Keratinocyte (primary cell): ENCODE results near the gene OCIAD2. TPM values are rescaled to one million over a fixed set of nuclear protein-coding genes. Genes with fewer than 3 reads are reported as not detected.
A peak's percentile ranks its signal among the peaks of the same experiment; 100 is the strongest.

Source experiments
- DNase-seq: peaks from one replicate; pipeline ENCODE4 v3.0.0-alpha.2; 2011; ENCODE audit warnings: low read depth, missing footprints, low spot score
- FAIRE-seq: peaks from 2 replicates; lab custom pipeline; 2011; peaks lifted over from hg19 to GRCh38; lab: Jason Lieb, UNC
- H2AFZ ChIP-seq: 2 replicates; pipeline ENCODE4 v1.6.0; 2012; ENCODE audit warnings: low read length, control low read depth, inconsistent platforms; ENCODE audit not compliant: control insufficient read depth
- H3K27ac ChIP-seq: 2 replicates; pipeline ENCODE4 v1.5.1; 2011; ENCODE audit warnings: low read length; ENCODE audit not compliant: control insufficient read depth, insufficient read depth
- H3K27me3 ChIP-seq: 3 replicates; pipeline ENCODE4 v1.6.0; 2011; ENCODE audit warnings: low read length; ENCODE audit not compliant: control insufficient read depth, insufficient read depth; ENCODE audit errors: extremely low read depth
- H3K36me3 ChIP-seq, 2 experiments: 2 replicates in 1 of 2; 3 replicates in 1 of 2; pipeline ENCODE4 v1.5.1; 2011; ENCODE audit warnings: low read length in 2 of 2, mild to moderate bottlenecking in 1 of 2; ENCODE audit not compliant: control insufficient read depth in 2 of 2, insufficient read depth in 2 of 2; ENCODE audit errors: extremely low read depth in 1 of 2
- H3K4me1 ChIP-seq: 3 replicates; pipeline ENCODE4 v1.5.1; 2011; ENCODE audit warnings: low read length; ENCODE audit not compliant: control insufficient read depth, insufficient read depth; ENCODE audit errors: extremely low read depth
- H3K4me2 ChIP-seq: 3 replicates; pipeline ENCODE4 v1.6.0; 2011; ENCODE audit warnings: low read depth, low read length; ENCODE audit not compliant: control insufficient read depth, insufficient read depth; ENCODE audit errors: extremely low read depth
- H3K4me3 ChIP-seq, 3 experiments: fragments of 200-600 bp in 1 of 3; sonication (generic) in 1 of 3; 2 replicates in 2 of 3; 3 replicates in 1 of 3; pipeline ENCODE4 v1.5.1; 2011 to 2016; ENCODE audit warnings: low read length in 3 of 3, mild to moderate bottlenecking in 3 of 3, control low read depth in 2 of 3, inconsistent platforms in 1 of 3, low read depth in 1 of 3, mixed read lengths in 1 of 3, mixed run types in 1 of 3, moderate library complexity in 1 of 3; ENCODE audit not compliant: control insufficient read depth in 2 of 3, insufficient read depth in 2 of 3; ENCODE audit errors: extremely low read depth in 1 of 3
- H3K79me2 ChIP-seq: 2 replicates; pipeline ENCODE4 v1.6.0; 2012; ENCODE audit warnings: low read length; ENCODE audit not compliant: control insufficient read depth, insufficient read depth
- H3K9ac ChIP-seq: 3 replicates; pipeline ENCODE4 v1.6.0; 2011; ENCODE audit warnings: low read length; ENCODE audit not compliant: control insufficient read depth, insufficient read depth; ENCODE audit errors: extremely low read depth
- H3K9me1 ChIP-seq: 3 replicates; pipeline ENCODE4 v1.6.0; 2011; ENCODE audit warnings: low read length; ENCODE audit not compliant: control insufficient read depth, insufficient read depth; ENCODE audit errors: extremely low read depth
- H3K9me3 ChIP-seq: 2 replicates; pipeline ENCODE4 v1.5.1; 2012; ENCODE audit warnings: low read depth, low read length; ENCODE audit not compliant: control insufficient read depth
- H4K20me1 ChIP-seq: 3 replicates; pipeline ENCODE4 v1.6.0; 2011; ENCODE audit warnings: low read length; ENCODE audit not compliant: control insufficient read depth, insufficient read depth; ENCODE audit errors: extremely low read depth
- CTCF ChIP-seq, 3 experiments: IDR thresholded peaks in 1 of 3; conservative IDR thresholded peaks in 1 of 3; optimal IDR thresholded peaks in 1 of 3; 2 replicates in 2 of 3; 3 replicates in 1 of 3; pipeline versions ENCODE3 to v1.5.1; 2011; ENCODE audit warnings: low read length in 3 of 3, mild to moderate bottlenecking in 3 of 3, moderate library complexity in 2 of 3, control low read depth in 1 of 3, inconsistent platforms in 1 of 3; ENCODE audit not compliant: insufficient read depth in 2 of 3; ENCODE audit errors: extremely low read depth in 1 of 3
- EZH2 ChIP-seq: IDR thresholded peaks from one replicate; pipeline ENCODE4 v1.6.1; 2012; ENCODE audit warnings: inconsistent platforms, mild to moderate bottlenecking, low read length, moderate library complexity
- dilution Hi-C: fragments of 300-500 bp; cut with MboI; formaldehyde crosslinking; loops from one replicate; pipeline ENCODE4 v1.7.0; 2020; ENCODE audit warnings: low sequenced_read_pairs; ENCODE audit not compliant: extremely low pct_ligation_motif_present
- polyA plus RNA-seq, 5 experiments: library from polyadenylated mRNA; depleted of rRNA in 3 of 5; stranded (reverse) in 3 of 5; stranded (forward) in 1 of 5; unstranded in 1 of 5; fragments of >200 nt; gene quantifications; 1 replicate in 1 of 5; 2 replicates in 3 of 5; 3 replicates in 1 of 5; pipeline versions ENCODE4 v1.2.1 to v1.2.3, GENCODE V29; 2011 to 2012; ENCODE audit warnings: missing spikeins in 2 of 5, low read depth in 1 of 5, low replicate concordance in 1 of 5

Gene OCIAD2
- polyA plus RNA-seq, 1 donor (not counting 4 experiments of a cell fraction or from before 2014, with no cell fraction given), result 407 TPM

- no peak for TF ChIP-seq CTCF (optimal IDR thresholded peaks at IDR 0.05 in 1 of 3, IDR thresholded peaks at IDR 0.05 in 1 of 3, conservative IDR thresholded peaks at IDR 0.05 in 1 of 3; ENCODE audit: extremely low read depth in 1 of 3, insufficient read depth in 2 of 3, low read length in 3 of 3)
- no peak for TF ChIP-seq EZH2
- no peaks in the 10 kb centered on the region for H3K9me3 ChIP-seq
- H3K4me1 ChIP-seq, result peaks cover 63% of the 10 kb centered on the region
- H4K20me1 ChIP-seq, result no peaks in the 10 kb centered on the region
- H3K4me3 ChIP-seq, result no peak overlapping the region
- H3K27ac ChIP-seq, result no peak overlapping the region
- peaks cover 6% of the 10 kb centered on the region for H3K9me1 ChIP-seq
- no peak for FAIRE-seq
- no peak overlapping the region for H3K9ac ChIP-seq
- no peak overlapping the region for H3K4me2 ChIP-seq
- H2AFZ ChIP-seq, result no peak overlapping the region
- peaks cover 30% of the 10 kb centered on the region for H3K79me2 ChIP-seq
- dilution Hi-C loops, result no loop called here
- no peaks in the 10 kb centered on the region for H3K27me3 ChIP-seq
- H3K36me3 ChIP-seq, result peaks cover 0 to 12% of the 10 kb centered on the region in 2 experiments
- DNase-seq, result no peak
Measured at GRCh38 chr4:48908687-48909086, 2.1 kb upstream of the OCIAD2 start.

GRCh38 chr4:48907706-48908477, 1.3 kb upstream of the OCIAD2 start:
- H3K4me1 ChIP-seq, result peaks cover 59% of the 10 kb centered on the region
- H3K9me3 ChIP-seq, result no peaks in the 10 kb centered on the region
- no peak overlapping the region for H3K4me2 ChIP-seq
- H2AFZ ChIP-seq, result no peak overlapping the region
- H3K27me3 ChIP-seq, result no peaks in the 10 kb centered on the region
- dilution Hi-C loops, result no loop called here
- peaks cover 30% of the 10 kb centered on the region for H3K79me2 ChIP-seq
- H3K4me3 ChIP-seq, result no peak overlapping the region
- no peaks in the 10 kb centered on the region for H4K20me1 ChIP-seq
- no peak overlapping the region for H3K9ac ChIP-seq
- no peak for TF ChIP-seq CTCF (optimal IDR thresholded peaks at IDR 0.05 in 1 of 3, IDR thresholded peaks at IDR 0.05 in 1 of 3, conservative IDR thresholded peaks at IDR 0.05 in 1 of 3; ENCODE audit: extremely low read depth in 1 of 3, insufficient read depth in 2 of 3, low read length in 3 of 3)
- no peak for TF ChIP-seq EZH2
- H3K9me1 ChIP-seq, result peaks cover 6% of the 10 kb centered on the region
- H3K36me3 ChIP-seq, result peaks cover 0 to 12% of the 10 kb centered on the region in 2 experiments
- DNase-seq (no peak), FAIRE-seq (peak; percentile 29)
- peak overlapping the region; percentile 49 for H3K27ac ChIP-seq
